A549 treated with AZD2906 at 1 μM for 4 hours (cell line): ENCODE data around the gene RELN. TPM values are rescaled to one million over a fixed set of nuclear protein-coding genes. Genes with fewer than 3 reads are reported as not detected.

ENCODE experiments used
- total RNA-seq: library from RNA; stranded (reverse); fragments of 200-300 nt; extraction: Qiagen RNA extraction; gene quantifications from 5 replicates; pipeline ENCODE4 v1.2.3, GENCODE V29; 2022

RELN gene
- total RNA-seq, result 0.01 to 0.05 TPM (median 0.03 TPM) in 4 of 5 replicates, not detected in the other

DNA sequence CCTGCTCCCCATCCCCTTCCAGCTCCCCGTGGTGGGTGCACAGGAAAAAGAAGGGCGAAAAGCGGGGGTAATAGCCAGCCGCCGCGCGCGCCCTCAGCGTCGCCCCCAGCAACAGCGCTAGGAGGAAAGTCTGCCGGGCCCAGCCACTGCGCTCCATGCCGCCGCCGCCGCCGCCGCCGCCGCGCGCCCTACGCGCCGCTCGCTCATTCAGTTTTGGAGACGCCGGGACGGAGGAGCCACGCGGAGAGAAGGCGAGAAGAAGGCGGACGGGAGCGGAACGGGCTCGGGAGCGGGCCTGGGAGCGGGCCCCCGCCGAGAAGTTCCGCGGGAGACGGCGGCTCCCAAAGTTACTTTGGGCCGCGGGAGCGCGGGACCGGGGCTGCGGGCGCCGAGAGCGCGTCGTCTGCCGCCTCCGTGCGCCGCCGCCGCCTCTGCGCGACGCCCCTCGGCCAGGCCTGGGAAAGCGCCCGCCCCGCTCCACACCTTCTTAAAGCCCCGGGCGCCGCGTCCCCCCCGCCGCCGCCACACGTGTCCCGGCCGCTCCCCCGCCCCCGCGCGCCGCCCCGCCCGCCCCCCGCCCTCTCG lies at the start of gene RELN:
RELN (minus strand) TSS at position 459 of the 585 bp plus-strand sequence; CDS start at position 157, 302 bp downstream.

GRCh38 chr7:103446049-103446520 lies 543.4 kb downstream of the RELN start, which contains the start of gene SLC26A5:
TSS of gene SLC26A5 (minus strand) at chr7:103446207. CDS start at chr7:103421514, 24,693 bp downstream.

Other genes starting within 250 kb of the RELN start
- 22.7 to 28.9 TPM (median 26.9 TPM) in 5 replicates for gene ORC5, start 218.4 kb upstream of the RELN start, total RNA-seq